Thyroid gland (tissue), 4 donors: ENCODE measurements around the gene SLC9C1. TPM values are rescaled to one million over a fixed set of nuclear protein-coding genes. Genes with fewer than 3 reads are reported as not detected.

ENCODE experiments used
- DNase-seq, 2 donors: peaks; one replicate each; pipeline ENCODE4 v3.0.0-alpha.2; 2019
- H3K27ac ChIP-seq, 3 donors: fragments of 200-600 bp; sonication (generic); 1 replicate in 2 of 3; 2 replicates in 1 of 3; pipeline ENCODE4 v1.5.1; 2016 to 2019; ENCODE audit warnings: mild to moderate bottlenecking in 1 of 3, moderate library complexity in 1 of 3
- H3K27me3 ChIP-seq: fragments of 200-600 bp; sonication (generic); one replicate; pipeline ENCODE4 v1.5.1; 2019
- H3K36me3 ChIP-seq, 2 donors: fragments of 200-600 bp; sonication (generic); one replicate each; pipeline ENCODE4 v1.5.1; 2016 to 2019
- H3K4me1 ChIP-seq, 2 donors: fragments of 200-600 bp; sonication (generic); one replicate each; pipeline ENCODE4 v1.5.1; 2017 to 2019
- H3K4me3 ChIP-seq, 3 donors: fragments of 200-600 bp; sonication (generic); replicated peaks in 1 of 3; 1 replicate in 2 of 3; 2 replicates in 1 of 3; pipeline ENCODE4 v1.5.1; 2016; ENCODE audit warnings: mild to moderate bottlenecking in 1 of 3
- H3K9me3 ChIP-seq: fragments of 200-600 bp; sonication (generic); one replicate; pipeline ENCODE4 v1.5.1; 2017
- CTCF ChIP-seq, 6 experiments: fragments of 200-600 bp in 3 of 6; fragments of 450-650 bp in 3 of 6; sonication (generic) in 3 of 6; IDR thresholded peaks; one replicate each; pipeline ENCODE4 v1.5.1; 2016 to 2019; ENCODE audit warnings: antibody characterized with exemption in 6 of 6, mild to moderate bottlenecking in 2 of 6, inconsistent platforms in 1 of 6, moderate library complexity in 1 of 6
- POLR2A ChIP-seq, 2 donors: fragments of 450-650 bp; IDR thresholded peaks; one replicate each; pipeline ENCODE4 v1.6.1; 2017; ENCODE audit warnings: antibody characterized with exemption in 2 of 2, mild to moderate bottlenecking in 2 of 2, moderate library complexity in 1 of 2
- WGBS, 2 donors: methylation state at CpG; one replicate each; pipeline ENCODE4 v1.1.5; 2017; 5-methylcytosine and 5-hydroxymethylcytosine counted together
- intact Hi-C: fragments of 100-400 bp; cut with DNase I; formaldehyde crosslinking; loops from one replicate; pipeline ENCODE4 v1.15.1; 2023
- total RNA-seq, 4 donors: library from RNA; depleted of rRNA; stranded (reverse); fragments of >200 nt; gene quantifications; one replicate each; pipeline ENCODE4 v1.2.3, GENCODE V29; 2016

SLC9C1 gene
- total RNA-seq, 4 donors from 2014 or later, result 0.11 TPM; not detected in 3

GRCh38 chr3:112175646-112176045, 118.4 kb downstream of the SLC9C1 start:
- intact Hi-C loops, result no loop called here
- 68 to 92% methylated on average over 6 of the region's 6 CpGs for WGBS, 2 donors

GRCh38 chr3:112175037-112175436, 119.0 kb downstream of the SLC9C1 start:
- intact Hi-C loops, result no loop called here
- Histone ChIP-seq H3K4me3 (no peak overlapping the region), H3K27me3 (no peaks in the 10 kb centered on the region), H3K36me3 (no peaks in the 10 kb centered on the region), H3K9me3 (no peaks in the 10 kb centered on the region), H3K4me1 (no peaks in the 10 kb centered on the region), H3K27ac (no peak overlapping the region)
- WGBS, 2 donors, result 91 to 97% methylated on average over 5 of the region's 5 CpGs
- no peak for DNase-seq
- TF ChIP-seq CTCF (IDR thresholded peaks at IDR 0.05) (no peak), POLR2A (IDR thresholded peaks at IDR 0.05) (no peak)

More at GRCh38 chr3:112175646-112176045, 118.4 kb downstream of the SLC9C1 start:
- H3K4me3 ChIP-seq, result no peak overlapping the region
- H3K27ac ChIP-seq, result no peak overlapping the region
- DNase-seq, result no peak
- no peaks in the 10 kb centered on the region for H3K9me3 ChIP-seq
- no peaks in the 10 kb centered on the region for H3K4me1 ChIP-seq
- H3K36me3 ChIP-seq, result no peaks in the 10 kb centered on the region
- H3K27me3 ChIP-seq, result no peaks in the 10 kb centered on the region
- TF ChIP-seq POLR2A (IDR thresholded peaks at IDR 0.05) (no peak), CTCF (IDR thresholded peaks at IDR 0.05) (no peak)

GRCh38 chr3:112171144-112171543, 122.9 kb downstream of the SLC9C1 start:
- WGBS, 2 donors, result 90 to 95% methylated on average over 3 of the region's 3 CpGs
- intact Hi-C loops, result no loop called here
- Histone ChIP-seq H3K27me3 (no peaks in the 10 kb centered on the region), H3K36me3 (no peaks in the 10 kb centered on the region), H3K27ac (no peak overlapping the region), H3K4me1 (no peaks in the 10 kb centered on the region), H3K4me3 (no peak overlapping the region), H3K9me3 (no peaks in the 10 kb centered on the region)
- TF ChIP-seq POLR2A (IDR thresholded peaks at IDR 0.05), result no peak
- no peak for TF ChIP-seq CTCF (IDR thresholded peaks at IDR 0.05)
- DNase-seq, result no peak

- TF ChIP-seq CTCF (IDR thresholded peaks at IDR 0.05) (no peak), POLR2A (IDR thresholded peaks at IDR 0.05) (no peak)
- H3K4me3 ChIP-seq, result no peak overlapping the region
- H3K9me3 ChIP-seq, result no peaks in the 10 kb centered on the region
- H3K27ac ChIP-seq, result no peak overlapping the region
- H3K27me3 ChIP-seq, result no peaks in the 10 kb centered on the region
- no peaks in the 10 kb centered on the region for H3K4me1 ChIP-seq
- intact Hi-C loops, result no loop called here
- DNase-seq, result no peak
- no peaks in the 10 kb centered on the region for H3K36me3 ChIP-seq
- 90 to 96% methylated on average over 2 of the region's 2 CpGs for WGBS, 2 donors
These were observed 124.0 kb downstream of the SLC9C1 start for GRCh38 chr3:112170046-112170445.

- intact Hi-C loops, result no loop called here
- 87 to 94% methylated on average over 2 of the region's 2 CpGs for WGBS, 2 donors
- no peaks in the 10 kb centered on the region for H3K4me1 ChIP-seq
These were observed 126.3 kb downstream of the SLC9C1 start for GRCh38 chr3:112167758-112168157.

More at GRCh38 chr3:112167758-112168157, 126.3 kb downstream of the SLC9C1 start:
- Histone ChIP-seq H3K9me3 (no peaks in the 10 kb centered on the region), H3K4me3 (no peak overlapping the region), H3K27me3 (no peaks in the 10 kb centered on the region), H3K36me3 (no peaks in the 10 kb centered on the region), H3K27ac (no peak overlapping the region)
- DNase-seq, result no peak
- TF ChIP-seq CTCF (IDR thresholded peaks at IDR 0.05) (no peak), POLR2A (IDR thresholded peaks at IDR 0.05) (no peak)
